Adipocyte (in vitro differentiated cells): Measurements from ENCODE around the gene MNAT1.
"Not testable (repeated sequence)": the region's sequence is repeated elsewhere in the genome, so short reads cannot be mapped to it uniquely, and the experiment has no call there.

Source experiments
- DNase-seq: peaks from one replicate; pipeline ENCODE4 v3.0.0-alpha.2; 2015; ENCODE audit warnings: low read depth
- H3K27me3 ChIP-seq: replicated peaks from 2 replicates; pipeline ENCODE4 v1.7.0; 2013; ENCODE audit warnings: mild to moderate bottlenecking, low read length, moderate library complexity; ENCODE audit not compliant: control insufficient read depth, insufficient read depth
- H3K36me3 ChIP-seq: 2 replicates; pipeline ENCODE4 v1.7.0; 2013; ENCODE audit warnings: low read length, mild to moderate bottlenecking, moderate library complexity; ENCODE audit not compliant: control insufficient read depth, insufficient read depth, severe bottlenecking
- H3K4me1 ChIP-seq: 2 replicates; pipeline ENCODE4 v1.7.0; 2013; ENCODE audit warnings: mild to moderate bottlenecking, low read length, moderate library complexity; ENCODE audit not compliant: control insufficient read depth, insufficient read depth
- H3K4me3 ChIP-seq: 2 replicates; pipeline ENCODE4 v1.7.0; 2013; ENCODE audit warnings: mild to moderate bottlenecking, low read length, moderate library complexity
- H3K9ac ChIP-seq: 2 replicates; pipeline ENCODE4 v1.7.0; 2013; ENCODE audit warnings: mild to moderate bottlenecking, low read length, moderate library complexity
- H3K9me3 ChIP-seq: 2 replicates; pipeline ENCODE4 v1.7.0; 2013; ENCODE audit warnings: mild to moderate bottlenecking, low read length, moderate library complexity; ENCODE audit not compliant: control insufficient read depth

The MNAT1 gene

DNA sequence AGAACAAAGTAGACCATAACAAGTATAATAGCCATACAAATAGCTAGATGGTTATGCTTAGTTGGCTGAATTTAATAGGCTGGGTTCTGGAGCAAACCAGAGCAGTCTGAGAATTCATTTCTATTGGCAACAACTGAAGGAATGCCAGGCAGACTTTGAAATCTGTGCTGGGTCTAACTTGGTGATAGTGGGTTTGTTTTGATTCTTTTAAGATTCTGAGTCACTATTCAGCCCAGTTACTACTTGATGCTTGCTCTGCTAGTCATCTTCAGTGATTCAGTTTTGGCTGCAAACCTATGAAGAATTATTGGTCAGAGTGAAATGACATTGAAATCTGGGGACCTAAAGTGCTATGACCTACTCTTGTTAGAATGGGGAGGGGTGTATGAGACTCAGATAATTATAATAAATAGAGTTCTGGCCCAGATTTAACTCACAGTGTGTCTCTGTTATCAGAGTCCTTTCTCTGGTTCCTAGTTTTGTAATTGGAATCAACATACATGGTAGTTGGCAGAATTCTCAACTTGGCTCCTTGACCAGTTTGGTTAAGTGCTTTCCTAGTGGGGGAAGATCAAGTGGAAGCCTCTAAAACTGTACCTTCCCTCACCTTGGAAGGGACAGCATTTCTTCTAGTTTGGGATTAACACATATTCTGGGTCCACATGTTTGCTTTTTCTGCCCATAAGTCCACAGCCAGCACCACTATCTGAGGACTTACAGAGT lies 43.5 kb downstream of the MNAT1 start:
- no peaks in the 10 kb centered on the region for H3K36me3 ChIP-seq
- no peaks in the 10 kb centered on the region for H3K27me3 ChIP-seq
- H3K9me3 ChIP-seq: no peaks in the 10 kb centered on the region
- H3K4me1 ChIP-seq: peaks cover 49% of the 10 kb centered on the region
- H3K4me3 ChIP-seq: peak overlapping the region; percentile 50
- DNase-seq: peak; percentile 83
- peak overlapping the region; percentile 10 for H3K9ac ChIP-seq

DNA sequence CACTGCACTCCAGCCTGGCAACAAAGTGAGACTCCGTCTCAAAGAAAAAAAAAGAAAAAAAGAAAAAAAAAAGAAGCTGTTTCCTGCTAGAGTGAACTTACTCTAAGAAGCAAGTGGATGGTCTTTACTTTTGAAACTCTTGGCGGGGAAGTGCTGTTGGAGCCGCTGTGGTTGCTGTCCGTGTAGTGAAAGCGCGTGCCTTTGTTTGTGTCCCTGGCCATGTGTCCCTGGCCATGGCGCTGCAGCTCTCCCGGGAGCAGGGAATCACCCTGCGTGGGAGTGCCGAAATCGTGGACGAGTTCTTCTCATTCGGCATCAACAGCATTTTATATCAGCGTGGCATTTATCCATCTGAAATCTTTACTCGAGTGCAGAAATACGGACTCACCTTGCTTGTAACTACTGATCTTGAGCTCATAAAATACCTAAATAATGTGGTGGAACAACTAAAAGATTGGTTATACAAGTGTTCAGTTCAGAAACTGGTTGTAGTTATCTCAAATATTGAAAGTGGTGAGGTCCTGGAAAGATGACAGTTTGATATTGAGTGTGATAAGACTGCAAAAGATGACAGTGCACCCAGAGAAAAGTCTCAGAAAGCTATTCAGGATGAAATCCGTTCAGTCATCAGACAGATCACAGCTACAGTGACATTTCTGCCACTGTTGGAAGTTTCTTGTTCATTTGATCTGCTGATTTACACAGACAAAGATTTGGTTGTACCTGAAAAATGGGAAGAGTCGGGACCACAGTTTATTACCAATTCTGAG lies 45.4 kb downstream of the MNAT1 start:
- not testable (repeated sequence) for DNase-seq, H3K27me3 ChIP-seq, H3K9ac ChIP-seq, H3K4me3 ChIP-seq, H3K9me3 ChIP-seq, H3K36me3 ChIP-seq
- H3K4me1 ChIP-seq: peaks cover 40% of the 10 kb centered on the region

DNA sequence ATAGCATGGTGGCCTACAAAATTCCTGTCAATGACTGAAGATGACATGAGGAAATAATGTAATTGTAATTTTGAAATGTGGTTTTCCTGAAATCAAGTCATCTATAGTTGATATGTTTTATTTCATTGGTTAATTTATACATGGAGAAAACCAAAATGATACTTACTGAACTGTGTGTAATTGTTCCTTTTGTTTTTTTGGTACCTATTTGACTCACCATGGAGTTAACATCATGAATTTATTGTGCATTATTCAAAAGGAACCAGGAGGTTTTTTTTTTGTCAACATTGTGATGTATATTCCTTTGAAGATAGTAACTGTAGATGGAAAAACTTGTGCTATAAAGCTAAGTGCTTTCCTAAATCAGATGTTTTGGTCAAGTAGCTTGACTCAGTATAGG lies 46.0 kb downstream of the MNAT1 start:
- not testable (repeated sequence) for H3K9me3 ChIP-seq, H3K27me3 ChIP-seq, DNase-seq, H3K36me3 ChIP-seq, H3K9ac ChIP-seq, H3K4me3 ChIP-seq
- peaks cover 36% of the 10 kb centered on the region for H3K4me1 ChIP-seq

- H3K27me3 ChIP-seq: no peaks in the 10 kb centered on the region
- no peak overlapping the region for H3K9ac ChIP-seq
- H3K4me1 ChIP-seq: peaks cover 9% of the 10 kb centered on the region
- H3K36me3 ChIP-seq: peaks cover 11% of the 10 kb centered on the region
- DNase-seq: no peak
- H3K9me3 ChIP-seq: no peaks in the 10 kb centered on the region
- H3K4me3 ChIP-seq: no peak overlapping the region
These were observed 52.3 kb downstream of the MNAT1 start for GRCh38 chr14:60786905-60787304.

- H3K27me3 ChIP-seq: no peaks in the 10 kb centered on the region
- H3K9me3 ChIP-seq: no peaks in the 10 kb centered on the region
- peak; percentile 19 for DNase-seq
These were observed 55.1 kb downstream of the MNAT1 start for GRCh38 chr14:60789656-60790055.

GRCh38 chr14:60790850-60791249 lies 56.3 kb downstream of the MNAT1 start:
- DNase-seq: no peak
- Histone ChIP-seq H3K4me3 (no peak overlapping the region), H3K27me3 (no peaks in the 10 kb centered on the region), H3K4me1 (no peaks in the 10 kb centered on the region), H3K9ac (no peak overlapping the region), H3K36me3 (peaks cover 14% of the 10 kb centered on the region), H3K9me3 (no peaks in the 10 kb centered on the region)

More at GRCh38 chr14:60789656-60790055, 55.1 kb downstream of the MNAT1 start:
- Histone ChIP-seq H3K4me1 (no peaks in the 10 kb centered on the region), H3K36me3 (peaks cover 14% of the 10 kb centered on the region), H3K9ac (no peak overlapping the region), H3K4me3 (no peak overlapping the region)

DNA sequence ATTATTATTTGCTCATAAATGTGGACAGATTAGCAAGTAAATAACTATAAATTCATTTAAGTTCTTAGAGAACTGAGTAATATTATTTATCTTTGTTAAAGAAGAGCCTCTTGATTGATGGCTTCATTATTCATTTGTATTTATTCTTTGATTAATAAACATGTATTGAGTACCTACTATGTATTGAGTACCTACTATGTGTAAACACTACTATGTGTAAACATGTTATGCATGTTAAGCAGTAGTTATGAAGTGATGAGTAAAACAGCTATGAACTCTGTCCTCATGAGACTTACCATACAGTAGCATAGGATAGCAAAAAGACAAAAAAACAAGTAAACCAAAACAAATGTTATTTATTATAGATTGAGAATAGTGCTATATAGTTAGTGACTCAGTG lies 61.9 kb downstream of the MNAT1 start:
- H3K9me3 ChIP-seq: no peaks in the 10 kb centered on the region
- H3K9ac ChIP-seq: no peak overlapping the region
- H3K36me3 ChIP-seq: peaks cover 25% of the 10 kb centered on the region
- H3K4me1 ChIP-seq: no peaks in the 10 kb centered on the region
- DNase-seq: no peak
- no peaks in the 10 kb centered on the region for H3K27me3 ChIP-seq
- H3K4me3 ChIP-seq: no peak overlapping the region

- H3K36me3 ChIP-seq: peaks cover 27% of the 10 kb centered on the region
- H3K9me3 ChIP-seq: no peaks in the 10 kb centered on the region
- H3K27me3 ChIP-seq: no peaks in the 10 kb centered on the region
- H3K9ac ChIP-seq: no peak overlapping the region
- no peak overlapping the region for H3K4me3 ChIP-seq
- DNase-seq: no peak
- no peaks in the 10 kb centered on the region for H3K4me1 ChIP-seq
These were observed 65.8 kb downstream of the MNAT1 start for GRCh38 chr14:60800409-60800808.

DNA sequence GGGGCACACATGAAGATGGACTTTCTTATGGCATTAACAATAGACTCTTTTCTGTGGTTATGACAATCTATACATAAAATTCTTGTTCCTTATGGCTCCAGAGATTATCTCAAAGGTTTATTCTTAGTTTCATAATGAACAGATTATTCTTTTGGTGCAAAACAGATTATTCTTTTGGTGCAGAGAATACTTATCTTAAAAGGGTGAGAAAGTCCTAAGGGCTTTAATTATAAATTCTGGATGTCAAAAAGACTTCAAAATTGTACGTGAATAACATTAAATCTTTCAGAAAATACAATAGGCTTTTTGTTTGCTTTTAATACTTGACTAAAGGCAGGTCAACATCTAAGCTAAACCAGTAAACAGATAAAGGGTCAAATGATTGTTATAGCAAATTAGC lies 69.3 kb downstream of the MNAT1 start:
- Histone ChIP-seq H3K36me3 (peaks cover 19% of the 10 kb centered on the region), H3K27me3 (no peaks in the 10 kb centered on the region), H3K9ac (no peak overlapping the region), H3K4me1 (no peaks in the 10 kb centered on the region), H3K9me3 (no peaks in the 10 kb centered on the region), H3K4me3 (no peak overlapping the region)
- no peak for DNase-seq

DNA sequence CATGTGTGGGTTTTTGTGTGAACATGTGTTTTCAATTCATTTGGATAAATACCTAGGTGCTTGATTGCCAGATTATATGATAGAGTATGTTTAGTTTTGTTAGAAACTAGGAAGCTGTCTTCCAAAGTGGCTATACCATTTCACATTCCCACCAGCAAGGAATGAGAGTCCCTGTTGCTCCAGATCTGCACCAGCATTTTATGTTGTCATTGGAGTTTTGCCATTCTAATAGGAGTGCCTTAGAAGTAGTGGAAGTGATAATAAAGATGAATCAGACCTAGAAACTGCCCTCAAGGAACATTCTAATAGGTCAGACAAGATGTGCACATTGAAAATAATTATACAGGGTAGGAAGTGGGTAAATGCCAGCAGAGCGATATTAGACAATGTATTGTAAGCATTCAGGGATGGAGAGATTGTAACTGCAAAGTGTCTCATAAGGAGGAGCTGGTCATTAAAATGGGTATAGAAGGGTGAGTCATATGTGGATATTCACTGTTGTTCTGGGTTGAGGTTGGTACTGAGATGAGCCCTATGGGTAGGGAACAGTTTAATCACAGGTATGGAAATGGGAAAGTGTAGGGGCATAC lies 71.4 kb downstream of the MNAT1 start:
- Histone ChIP-seq H3K4me3 (no peak overlapping the region), H3K9ac (no peak overlapping the region), H3K9me3 (no peaks in the 10 kb centered on the region), H3K4me1 (no peaks in the 10 kb centered on the region), H3K36me3 (peaks cover 19% of the 10 kb centered on the region), H3K27me3 (no peaks in the 10 kb centered on the region)
- DNase-seq: peak; percentile 16

- Histone ChIP-seq H3K4me3 (no peak overlapping the region), H3K9me3 (no peaks in the 10 kb centered on the region), H3K36me3 (peaks cover 20% of the 10 kb centered on the region), H3K4me1 (no peaks in the 10 kb centered on the region), H3K27me3 (no peaks in the 10 kb centered on the region), H3K9ac (no peak overlapping the region)
- no peak for DNase-seq
These were observed 72.7 kb downstream of the MNAT1 start for GRCh38 chr14:60807247-60807646.
